Measurements from ENCODE around the gene SCFD2.
A peak's percentile ranks its signal among the peaks of the same experiment; 100 is the strongest.

SCFD2 gene

DNA sequence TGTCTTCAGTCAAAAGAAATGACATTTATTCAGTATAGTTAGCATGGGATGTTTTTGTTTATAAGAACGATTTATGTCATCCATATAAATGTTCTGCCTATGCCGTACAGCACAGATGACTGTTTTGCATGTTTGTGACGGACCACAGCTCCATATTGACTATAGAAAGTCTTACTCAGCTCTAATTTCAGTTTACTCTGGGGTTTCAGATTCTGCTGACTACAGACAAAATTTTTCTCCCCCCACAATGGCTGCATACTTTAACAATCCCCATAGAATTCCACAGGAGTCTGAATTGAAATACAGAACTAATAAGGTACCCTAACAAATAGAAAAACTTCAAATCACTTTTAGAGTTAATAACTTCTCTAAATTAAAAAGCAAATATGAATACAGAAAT, 191.0 kb downstream of the SCFD2 start:
- Histone ChIP-seq H2AFZ (ENCODE audit: low read depth, low read length) (no peak overlapping the region), H3K79me2 (ENCODE audit: low read length) (no peaks in the 10 kb centered on the region), H3K36me3 (replicated peaks; ENCODE audit: low read depth, low read length) (no peaks in the 10 kb centered on the region), H3K4me1 (ENCODE audit: low read length) (peaks cover 41% of the 10 kb centered on the region), H3K4me3 (ENCODE audit: low read length) (peak overlapping the region; percentile 54), H4K20me1 (ENCODE audit: insufficient read depth, low read length) (peaks cover 4% of the 10 kb centered on the region; the same call in 1 of the 2 replicates), H3K4me2 (ENCODE audit: low read length) (peak overlapping the region; percentile 70), H3K9me3 (ENCODE audit: insufficient read depth, low read length) (no peaks in the 10 kb centered on the region), H3K9ac (ENCODE audit: low read length) (no peak overlapping the region), H3K27me3 (ENCODE audit: low read depth, low read length) (no peaks in the 10 kb centered on the region), H3K27ac (ENCODE audit: low read length) (no peak overlapping the region)
- no peak for TF ChIP-seq EZH2phosphoT487 (IDR thresholded peaks at IDR 0.05; ENCODE audit: low read depth)
- TF ChIP-seq CTCF (IDR thresholded peaks at IDR 0.05; ENCODE audit: low read depth, low read length) = no peak

- H3K4me3 ChIP-seq (ENCODE audit: low read length) = no peak overlapping the region
- no peak overlapping the region for H3K27ac ChIP-seq (ENCODE audit: low read length)
- H3K4me2 ChIP-seq (ENCODE audit: low read length) = no peak overlapping the region
- no peak overlapping the region for H2AFZ ChIP-seq (ENCODE audit: low read depth, low read length)
- H3K36me3 ChIP-seq (replicated peaks; ENCODE audit: low read depth, low read length) = no peaks in the 10 kb centered on the region
- H3K79me2 ChIP-seq (ENCODE audit: low read length) = no peaks in the 10 kb centered on the region
- H3K4me1 ChIP-seq (ENCODE audit: low read length) = peaks cover 42% of the 10 kb centered on the region
- no peaks in the 10 kb centered on the region for H3K9me3 ChIP-seq (ENCODE audit: insufficient read depth, low read length)
- peaks cover 4% of the 10 kb centered on the region; the same call in 1 of the 2 replicates for H4K20me1 ChIP-seq (ENCODE audit: insufficient read depth, low read length)
- H3K9ac ChIP-seq (ENCODE audit: low read length) = no peak overlapping the region
- no peaks in the 10 kb centered on the region for H3K27me3 ChIP-seq (ENCODE audit: low read depth, low read length)
- TF ChIP-seq CTCF (IDR thresholded peaks at IDR 0.05; ENCODE audit: low read depth, low read length) = no peak
- TF ChIP-seq EZH2phosphoT487 (IDR thresholded peaks at IDR 0.05; ENCODE audit: low read depth) = no peak
Observed at GRCh38 chr4:53173576-53173975, 192.3 kb downstream of the SCFD2 start.

GRCh38 chr4:53171797-53172196, 194.1 kb downstream of the SCFD2 start:
- Histone ChIP-seq H3K36me3 (replicated peaks; ENCODE audit: low read depth, low read length) (no peaks in the 10 kb centered on the region), H3K4me1 (ENCODE audit: low read length) (peaks cover 35% of the 10 kb centered on the region), H3K9me3 (ENCODE audit: insufficient read depth, low read length) (no peaks in the 10 kb centered on the region), H3K9ac (ENCODE audit: low read length) (no peak overlapping the region), H3K4me3 (ENCODE audit: low read length) (no peak overlapping the region), H3K27ac (ENCODE audit: low read length) (no peak overlapping the region), H2AFZ (ENCODE audit: low read depth, low read length) (no peak overlapping the region), H3K27me3 (ENCODE audit: low read depth, low read length) (no peaks in the 10 kb centered on the region), H4K20me1 (ENCODE audit: insufficient read depth, low read length) (0 out of 2 replicates have a peak, but pooled peaks cover 4% of the 10 kb centered on the region), H3K79me2 (ENCODE audit: low read length) (no peaks in the 10 kb centered on the region), H3K4me2 (ENCODE audit: low read length) (no peak overlapping the region)
- TF ChIP-seq CTCF (IDR thresholded peaks at IDR 0.05; ENCODE audit: low read depth, low read length) (no peak), EZH2phosphoT487 (IDR thresholded peaks at IDR 0.05; ENCODE audit: low read depth) (no peak)

DNA sequence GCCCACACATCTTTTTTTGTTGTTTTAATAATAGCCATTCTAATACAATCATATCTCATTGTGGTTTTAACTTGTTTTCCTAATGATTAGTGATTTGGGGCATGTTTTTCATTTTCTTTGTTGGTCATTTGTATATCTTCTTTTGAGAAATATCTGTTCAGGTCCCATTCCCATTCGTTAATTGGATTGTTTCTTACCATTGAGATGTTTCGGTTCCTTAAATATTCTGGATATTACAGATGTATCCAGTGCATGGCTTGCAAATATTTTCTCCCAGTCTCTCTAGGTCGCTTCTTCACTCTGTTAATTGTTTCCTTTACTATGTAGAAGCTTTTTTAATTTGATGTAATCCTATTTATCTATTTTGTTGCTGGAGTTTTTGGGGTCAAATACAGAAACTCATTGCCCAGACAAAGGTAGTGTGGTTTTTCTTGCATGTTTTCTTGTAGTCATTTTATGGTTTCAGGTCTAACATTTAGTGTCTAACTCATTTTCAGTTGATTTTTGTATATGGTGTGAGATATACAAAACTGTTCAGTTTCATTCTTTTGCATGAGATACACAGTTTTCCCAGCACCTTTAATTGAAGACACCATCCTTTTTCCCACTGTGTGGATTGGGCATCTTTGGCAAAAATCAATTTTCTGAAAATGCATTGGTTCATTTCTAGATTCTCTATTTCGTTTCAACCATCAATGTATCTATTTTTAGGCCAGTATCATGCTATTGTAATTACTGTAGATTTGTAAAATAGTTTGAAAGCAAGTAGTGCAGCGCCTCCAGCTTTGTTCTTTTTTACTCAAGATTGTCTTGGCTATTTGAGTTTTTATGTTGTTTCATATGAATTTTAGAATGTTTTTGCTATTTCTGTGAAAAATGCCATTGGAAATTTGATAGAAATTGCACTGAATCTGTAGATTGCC, 195.9 kb downstream of the SCFD2 start:
- Histone ChIP-seq H3K36me3 (replicated peaks; ENCODE audit: low read depth, low read length) (no peaks in the 10 kb centered on the region), H3K4me2 (ENCODE audit: low read length) (no peak overlapping the region), H3K4me1 (ENCODE audit: low read length) (peaks cover 18% of the 10 kb centered on the region), H3K79me2 (ENCODE audit: low read length) (no peaks in the 10 kb centered on the region), H3K9ac (ENCODE audit: low read length) (no peak overlapping the region), H4K20me1 (ENCODE audit: insufficient read depth, low read length) (no peaks in the 10 kb centered on the region), H3K9me3 (ENCODE audit: insufficient read depth, low read length) (no peaks in the 10 kb centered on the region), H3K4me3 (ENCODE audit: low read length) (no peak overlapping the region), H3K27ac (ENCODE audit: low read length) (no peak overlapping the region), H3K27me3 (ENCODE audit: low read depth, low read length) (no peaks in the 10 kb centered on the region), H2AFZ (ENCODE audit: low read depth, low read length) (no peak overlapping the region)
- no peak for TF ChIP-seq CTCF (IDR thresholded peaks at IDR 0.05; ENCODE audit: low read depth, low read length)
- no peak for TF ChIP-seq EZH2phosphoT487 (IDR thresholded peaks at IDR 0.05; ENCODE audit: low read depth)
